ENCODE results near the gene ITCH. TPM values are rescaled to one million over a fixed set of nuclear protein-coding genes. Genes with fewer than 3 reads are reported as not detected.
"Not testable (repeated sequence)": the region's sequence is repeated elsewhere in the genome, so short reads cannot be mapped to it uniquely, and the experiment has no call there.

Gene ITCH
- total RNA-seq, 2 donors from 2014 or later = 44.4 to 53.4 TPM

DNA sequence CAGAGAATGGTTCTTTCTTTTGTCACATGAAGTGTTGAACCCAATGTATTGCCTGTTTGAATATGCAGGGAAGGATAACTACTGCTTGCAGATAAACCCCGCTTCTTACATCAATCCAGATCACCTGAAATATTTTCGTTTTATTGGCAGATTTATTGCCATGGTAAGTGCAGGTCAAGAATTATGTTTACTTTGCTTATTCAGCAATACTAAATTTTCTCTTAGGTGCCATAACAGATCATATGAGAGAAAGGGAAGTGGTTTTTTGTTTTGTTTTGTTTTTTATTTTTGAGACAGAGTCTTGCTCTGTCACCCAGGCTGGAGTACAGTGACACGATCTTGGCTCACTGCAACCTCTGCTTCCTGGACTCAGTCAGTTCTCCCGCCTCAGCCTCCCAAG, 116.6 kb downstream of the ITCH start:
- no peak for ATAC-seq
- H3K27ac Mint-ChIP-seq = no peak overlapping the region

GRCh38 chr20:34482154-34482553, 119.1 kb downstream of the ITCH start:
- H3K4me1 Mint-ChIP-seq; H3K4me3 Mint-ChIP-seq; H3K9me3 ChIP-seq (ENCODE audit: control insufficient read depth, low read length, poor library complexity, severe bottlenecking); H3K27me3 Mint-ChIP-seq; ATAC-seq; DNase-seq; H3K27ac Mint-ChIP-seq: not testable (repeated sequence)
- H3K36me3 Mint-ChIP-seq (ENCODE audit: low read depth) = peaks cover 16% of the 10 kb centered on the region

More for the DNA sequence above, 116.6 kb downstream of the ITCH start:
- Mint-ChIP-seq H3K27me3 (no peaks in the 10 kb centered on the region), H3K4me1 (peaks cover 12% of the 10 kb centered on the region), H3K36me3 (ENCODE audit: low read depth) (peaks cover 12% of the 10 kb centered on the region), H3K4me3 (no peak overlapping the region)
- H3K9me3 ChIP-seq (ENCODE audit: control insufficient read depth, low read length, poor library complexity, severe bottlenecking) = peaks cover 3% of the 10 kb centered on the region
- no peak for DNase-seq

DNA sequence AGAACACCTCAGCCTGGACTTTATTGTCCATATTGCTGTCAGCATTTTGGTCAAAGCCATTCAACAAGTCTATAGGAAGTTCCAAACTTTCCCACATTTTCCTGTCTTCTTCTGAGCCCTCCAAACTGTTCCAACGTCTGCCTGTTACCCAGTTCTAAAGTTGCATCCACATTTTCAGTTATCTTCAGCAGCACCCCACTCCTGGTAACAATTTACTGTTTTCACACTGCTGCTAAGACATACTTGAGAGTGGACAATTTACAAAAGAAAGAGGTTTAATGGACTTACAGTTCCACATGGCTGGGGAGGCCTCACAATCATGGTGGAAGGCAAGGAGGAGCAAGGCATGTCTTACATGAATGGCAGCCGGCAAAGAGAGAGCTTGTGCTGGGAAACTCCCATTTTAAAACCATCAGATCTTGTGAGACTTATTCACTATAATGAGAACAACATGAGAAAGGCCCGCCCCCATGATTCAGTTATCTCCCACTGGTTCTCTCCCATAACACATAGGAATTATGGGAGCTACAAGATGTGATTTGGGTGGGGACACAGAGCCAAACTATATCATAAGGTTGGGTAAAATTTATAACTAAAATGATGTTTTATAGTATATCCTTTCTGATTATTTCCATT, 120.6 kb downstream of the ITCH start:
- Mint-ChIP-seq H3K36me3 (ENCODE audit: low read depth) (peaks cover 17% of the 10 kb centered on the region), H3K4me1 (peaks cover 11% of the 10 kb centered on the region)
- ATAC-seq; H3K27me3 Mint-ChIP-seq; H3K9me3 ChIP-seq (ENCODE audit: control insufficient read depth, low read length, poor library complexity, severe bottlenecking); H3K27ac Mint-ChIP-seq; H3K4me3 Mint-ChIP-seq; DNase-seq: not testable (repeated sequence)

GRCh38 chr20:34485068-34485634, 122.1 kb downstream of the ITCH start:
- peaks cover 17% of the 10 kb centered on the region for H3K36me3 Mint-ChIP-seq (ENCODE audit: low read depth)
- no peaks in the 10 kb centered on the region for H3K27me3 Mint-ChIP-seq
- ATAC-seq = no peak
- H3K27ac Mint-ChIP-seq = no peak overlapping the region
- peaks cover 8% of the 10 kb centered on the region for H3K4me1 Mint-ChIP-seq
- H3K4me3 Mint-ChIP-seq = no peak overlapping the region
- H3K9me3 ChIP-seq (ENCODE audit: control insufficient read depth, low read length, poor library complexity, severe bottlenecking) = peaks cover 3% of the 10 kb centered on the region
- no peak for DNase-seq

DNA sequence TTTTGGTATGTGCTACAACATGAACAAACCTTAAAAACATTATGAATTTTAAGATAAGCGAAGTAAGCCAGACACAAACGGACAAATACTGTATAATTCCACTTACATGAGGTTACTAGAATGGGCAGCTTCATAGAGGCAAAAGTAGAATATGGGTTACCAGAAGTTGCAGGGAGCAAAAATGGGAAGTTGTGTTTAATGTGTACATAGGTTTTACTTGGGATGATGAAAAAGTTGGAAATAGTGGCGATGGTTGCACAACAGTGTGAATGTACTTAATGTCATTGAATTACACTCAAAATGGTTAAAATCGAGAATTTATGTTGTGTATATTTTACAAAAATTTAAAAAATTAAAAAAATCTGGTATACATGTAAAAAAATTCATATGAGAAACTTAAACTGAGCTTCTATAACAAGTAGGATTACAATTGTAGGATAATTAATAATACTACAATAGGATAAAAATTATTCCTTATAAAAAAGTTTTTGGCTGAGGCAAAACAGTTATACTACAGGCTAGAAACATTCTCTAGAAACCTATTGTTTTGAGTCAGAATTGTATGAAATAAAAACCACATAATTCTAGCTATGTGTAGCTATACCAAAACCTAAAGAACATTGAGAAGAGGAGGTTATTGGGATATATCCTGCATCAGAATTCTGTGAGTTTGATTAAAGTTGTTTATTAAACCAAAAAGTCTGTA, 128.3 kb downstream of the ITCH start:
- H3K27ac Mint-ChIP-seq = no peak overlapping the region
- ATAC-seq (no peak), DNase-seq (no peak)
- no peaks in the 10 kb centered on the region for H3K27me3 Mint-ChIP-seq
- H3K4me1 Mint-ChIP-seq = peaks cover 12% of the 10 kb centered on the region
- peaks cover 15% of the 10 kb centered on the region for H3K36me3 Mint-ChIP-seq (ENCODE audit: low read depth)
- no peaks in the 10 kb centered on the region for H3K9me3 ChIP-seq (ENCODE audit: control insufficient read depth, low read length, poor library complexity, severe bottlenecking)
- no peak overlapping the region for H3K4me3 Mint-ChIP-seq

DNA sequence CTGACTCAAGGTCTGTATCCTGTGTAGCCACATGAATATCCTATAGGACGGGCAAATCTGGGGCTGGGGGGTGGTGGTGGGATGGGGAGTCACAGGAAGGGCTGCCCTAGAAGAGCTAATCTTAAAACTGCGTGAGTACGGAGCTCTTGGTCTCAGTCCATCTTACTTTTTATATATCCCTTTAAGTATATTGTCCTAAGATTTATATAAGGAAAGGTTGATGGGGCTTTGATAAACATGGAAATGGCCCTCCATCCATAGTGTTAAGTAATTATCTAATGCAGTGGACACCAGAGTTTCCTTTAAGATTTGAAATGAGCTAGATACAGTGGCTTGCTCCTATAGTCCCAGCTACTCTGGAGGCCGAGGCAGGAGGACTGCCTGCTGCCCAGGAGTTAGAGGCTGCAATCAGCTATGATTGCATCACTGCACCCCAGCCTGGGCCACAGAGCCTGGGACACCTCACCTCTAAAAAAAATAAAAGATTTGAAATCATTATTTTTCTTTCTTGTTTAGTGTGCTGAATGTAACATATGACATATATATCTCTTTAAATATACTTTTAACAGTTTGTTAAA, 128.9 kb downstream of the ITCH start:
- DNase-seq (no peak), ATAC-seq (no peak)
- H3K4me1 Mint-ChIP-seq = peaks cover 12% of the 10 kb centered on the region
- no peaks in the 10 kb centered on the region for H3K27me3 Mint-ChIP-seq
- H3K9me3 ChIP-seq (ENCODE audit: control insufficient read depth, low read length, poor library complexity, severe bottlenecking) = no peaks in the 10 kb centered on the region
- no peak overlapping the region for H3K27ac Mint-ChIP-seq
- H3K4me3 Mint-ChIP-seq = no peak overlapping the region
- peaks cover 15% of the 10 kb centered on the region for H3K36me3 Mint-ChIP-seq (ENCODE audit: low read depth)

GRCh38 chr20:34493646-34494045, 130.6 kb downstream of the ITCH start:
- peaks cover 18% of the 10 kb centered on the region for H3K36me3 Mint-ChIP-seq (ENCODE audit: low read depth)

GRCh38 chr20:34495307-34495706, 132.2 kb downstream of the ITCH start:
- DNase-seq = no peak
- no peak overlapping the region for H3K27ac Mint-ChIP-seq
- H3K4me1 Mint-ChIP-seq = peaks cover 12% of the 10 kb centered on the region
- peaks cover 25% of the 10 kb centered on the region for H3K36me3 Mint-ChIP-seq (ENCODE audit: low read depth)
- H3K27me3 Mint-ChIP-seq = no peaks in the 10 kb centered on the region
- no peak for ATAC-seq
- no peaks in the 10 kb centered on the region for H3K9me3 ChIP-seq (ENCODE audit: control insufficient read depth, low read length, poor library complexity, severe bottlenecking)
- H3K4me3 Mint-ChIP-seq = no peak overlapping the region

More at GRCh38 chr20:34493646-34494045, 130.6 kb downstream of the ITCH start:
- Mint-ChIP-seq H3K27me3 (no peaks in the 10 kb centered on the region), H3K27ac (peak overlapping the region; percentile 88), H3K4me3 (no peak overlapping the region), H3K4me1 (peaks cover 11% of the 10 kb centered on the region)
- ATAC-seq = no peak
- no peaks in the 10 kb centered on the region for H3K9me3 ChIP-seq (ENCODE audit: control insufficient read depth, low read length, poor library complexity, severe bottlenecking)
- DNase-seq = no peak

- DNase-seq = no peak
- Mint-ChIP-seq H3K4me3 (no peak overlapping the region), H3K27me3 (no peaks in the 10 kb centered on the region), H3K27ac (no peak overlapping the region), H3K36me3 (ENCODE audit: low read depth) (peaks cover 26% of the 10 kb centered on the region), H3K4me1 (peaks cover 12% of the 10 kb centered on the region)
- H3K9me3 ChIP-seq (ENCODE audit: control insufficient read depth, low read length, poor library complexity, severe bottlenecking) = peaks cover 5% of the 10 kb centered on the region
- ATAC-seq = no peak
These were observed 132.8 kb downstream of the ITCH start for GRCh38 chr20:34495916-34496315.

GRCh38 chr20:34497596-34497995, 134.5 kb downstream of the ITCH start:
- not testable (repeated sequence) for H3K9me3 ChIP-seq (ENCODE audit: control insufficient read depth, low read length, poor library complexity, severe bottlenecking); ATAC-seq; DNase-seq; H3K4me3 Mint-ChIP-seq; H3K4me1 Mint-ChIP-seq; H3K27me3 Mint-ChIP-seq; H3K27ac Mint-ChIP-seq
- peaks cover 26% of the 10 kb centered on the region for H3K36me3 Mint-ChIP-seq (ENCODE audit: low read depth)

DNA sequence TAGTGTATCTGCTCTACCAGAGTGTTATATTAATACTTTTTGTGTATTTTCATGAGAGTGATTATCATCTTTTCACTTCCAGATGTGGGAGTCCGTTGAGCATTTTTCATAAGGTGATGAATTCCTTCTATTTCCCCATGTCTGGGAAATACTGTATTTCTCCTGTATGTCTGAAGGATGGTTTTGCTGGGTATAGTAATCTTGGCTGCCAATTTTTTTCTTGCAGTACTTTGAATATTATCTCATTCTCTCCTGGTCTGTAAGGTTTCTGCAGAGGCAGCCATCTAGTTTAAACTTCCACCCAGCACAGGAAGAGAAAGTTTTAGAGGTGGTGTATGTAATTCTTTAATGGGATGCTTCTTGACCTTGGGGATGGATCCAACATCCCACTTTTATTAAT, 137.8 kb downstream of the ITCH start:
- Mint-ChIP-seq H3K27me3 (no peaks in the 10 kb centered on the region), H3K36me3 (ENCODE audit: low read depth) (peaks cover 12% of the 10 kb centered on the region), H3K4me1 (peaks cover 2% of the 10 kb centered on the region), H3K27ac (no peak overlapping the region), H3K4me3 (no peak overlapping the region)
- ATAC-seq (no peak), DNase-seq (no peak)
- peaks cover 5% of the 10 kb centered on the region for H3K9me3 ChIP-seq (ENCODE audit: control insufficient read depth, low read length, poor library complexity, severe bottlenecking)

- H3K9me3 ChIP-seq (ENCODE audit: control insufficient read depth, low read length, poor library complexity, severe bottlenecking) = no peaks in the 10 kb centered on the region
- no peak for ATAC-seq
- Mint-ChIP-seq H3K27ac (no peak overlapping the region), H3K36me3 (ENCODE audit: low read depth) (peaks cover 2% of the 10 kb centered on the region), H3K27me3 (no peaks in the 10 kb centered on the region), H3K4me1 (no peaks in the 10 kb centered on the region), H3K4me3 (no peak overlapping the region)
- DNase-seq = no peak
These were observed 143.4 kb downstream of the ITCH start for GRCh38 chr20:34506480-34506879.

DNA sequence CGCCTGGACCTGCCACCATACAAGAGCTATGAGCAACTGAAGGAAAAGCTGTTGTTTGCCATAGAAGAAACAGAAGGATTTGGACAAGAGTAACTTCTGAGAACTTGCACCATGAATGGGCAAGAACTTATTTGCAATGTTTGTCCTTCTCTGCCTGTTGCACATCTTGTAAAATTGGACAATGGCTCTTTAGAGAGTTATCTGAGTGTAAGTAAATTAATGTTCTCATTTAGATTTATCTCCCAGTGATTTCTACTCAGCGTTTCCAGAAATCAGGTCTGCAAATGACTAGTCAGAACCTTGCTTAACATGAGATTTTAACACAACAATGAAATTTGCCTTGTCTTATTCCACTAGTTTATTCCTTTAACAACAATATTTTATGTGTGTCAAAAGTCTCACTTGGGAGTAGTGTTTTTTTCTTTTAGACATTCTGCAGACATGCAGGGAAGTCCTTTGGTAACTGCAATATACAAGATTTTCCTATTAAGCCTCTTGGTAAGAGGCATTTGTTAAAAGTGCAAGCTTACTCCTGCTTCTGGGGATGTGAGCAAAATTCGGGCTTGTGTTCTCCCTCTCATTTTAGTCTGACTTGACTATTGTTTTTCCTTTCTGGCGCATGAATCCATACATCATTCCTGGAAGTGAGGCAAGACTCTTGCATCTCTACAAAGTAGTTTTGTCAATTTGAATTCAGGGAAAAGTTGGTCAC, 144.8 kb downstream of the ITCH start:
- H3K27ac Mint-ChIP-seq = peak overlapping the region; percentile 9
- H3K36me3 Mint-ChIP-seq (ENCODE audit: low read depth) = peaks cover 2% of the 10 kb centered on the region
- H3K4me3 Mint-ChIP-seq = no peak overlapping the region

More for the DNA sequence above, 144.8 kb downstream of the ITCH start:
- DNase-seq (no peak), ATAC-seq (no peak)
- Mint-ChIP-seq H3K4me1 (peaks cover 7% of the 10 kb centered on the region), H3K27me3 (no peaks in the 10 kb centered on the region)
- H3K9me3 ChIP-seq (ENCODE audit: control insufficient read depth, low read length, poor library complexity, severe bottlenecking) = no peaks in the 10 kb centered on the region

Measured in T-helper 17 cell (primary cell).